Measurements from ENCODE around the gene JTB.

JTB gene

DNA sequence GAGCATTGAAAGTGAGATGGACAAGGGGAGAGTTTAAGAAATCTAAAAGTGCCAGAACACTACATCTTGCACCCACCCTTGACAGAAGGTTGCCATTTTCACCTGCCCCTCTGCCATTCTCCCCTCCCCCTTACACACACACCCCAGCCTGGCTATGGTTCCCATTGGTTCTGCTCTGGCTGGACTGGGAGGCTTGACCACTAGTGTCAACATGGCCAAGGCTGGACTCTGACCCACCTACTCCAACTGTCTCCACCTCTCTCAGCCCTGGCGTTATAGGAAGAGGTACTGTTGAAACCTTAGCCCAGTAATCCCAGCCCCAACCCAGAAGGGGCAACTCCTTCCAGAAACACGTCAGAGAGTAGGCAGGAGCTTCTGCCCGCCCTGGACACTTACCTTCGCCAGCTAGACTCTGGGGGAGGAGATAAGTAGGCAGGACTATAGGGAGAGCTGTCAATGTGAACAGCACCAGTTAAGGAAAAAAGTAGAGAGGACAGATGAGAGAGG lies 23.6 kb downstream of the JTB start:
- DNase-seq = no peak

DNA sequence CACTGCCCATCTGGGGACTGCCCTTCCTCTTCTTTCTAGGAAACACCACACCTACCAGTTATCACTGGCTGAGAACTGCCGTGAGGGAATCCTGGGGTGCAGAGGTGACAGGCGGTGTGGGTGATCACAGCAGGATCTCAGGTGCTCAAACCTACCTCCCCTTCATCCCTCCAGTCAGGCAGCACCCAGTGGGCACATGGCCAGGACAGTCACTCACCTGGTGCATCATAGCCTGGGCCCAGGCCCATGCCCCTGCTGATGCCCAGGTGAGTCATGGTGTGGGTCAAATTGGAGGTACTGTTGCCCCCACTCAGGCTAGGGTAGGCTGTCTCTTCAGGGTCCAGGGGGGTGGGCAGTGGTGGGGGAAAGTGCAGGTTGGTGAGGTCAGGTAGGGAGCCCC lies 25.7 kb downstream of the JTB start:
- no peak for DNase-seq

- DNase-seq = no peak
These were observed 26.3 kb downstream of the JTB start for GRCh38 chr1:153951183-153951582.

GRCh38 chr1:153946622-153947241 lies 30.7 kb downstream of the JTB start, which contains the start of gene DENND4B:
Gene DENND4B, minus strand, starts transcription at chr1:153946718. Its CDS starts 2,344 bp downstream, at chr1:153944374.
- DNase-seq = peak; percentile 91

DNA sequence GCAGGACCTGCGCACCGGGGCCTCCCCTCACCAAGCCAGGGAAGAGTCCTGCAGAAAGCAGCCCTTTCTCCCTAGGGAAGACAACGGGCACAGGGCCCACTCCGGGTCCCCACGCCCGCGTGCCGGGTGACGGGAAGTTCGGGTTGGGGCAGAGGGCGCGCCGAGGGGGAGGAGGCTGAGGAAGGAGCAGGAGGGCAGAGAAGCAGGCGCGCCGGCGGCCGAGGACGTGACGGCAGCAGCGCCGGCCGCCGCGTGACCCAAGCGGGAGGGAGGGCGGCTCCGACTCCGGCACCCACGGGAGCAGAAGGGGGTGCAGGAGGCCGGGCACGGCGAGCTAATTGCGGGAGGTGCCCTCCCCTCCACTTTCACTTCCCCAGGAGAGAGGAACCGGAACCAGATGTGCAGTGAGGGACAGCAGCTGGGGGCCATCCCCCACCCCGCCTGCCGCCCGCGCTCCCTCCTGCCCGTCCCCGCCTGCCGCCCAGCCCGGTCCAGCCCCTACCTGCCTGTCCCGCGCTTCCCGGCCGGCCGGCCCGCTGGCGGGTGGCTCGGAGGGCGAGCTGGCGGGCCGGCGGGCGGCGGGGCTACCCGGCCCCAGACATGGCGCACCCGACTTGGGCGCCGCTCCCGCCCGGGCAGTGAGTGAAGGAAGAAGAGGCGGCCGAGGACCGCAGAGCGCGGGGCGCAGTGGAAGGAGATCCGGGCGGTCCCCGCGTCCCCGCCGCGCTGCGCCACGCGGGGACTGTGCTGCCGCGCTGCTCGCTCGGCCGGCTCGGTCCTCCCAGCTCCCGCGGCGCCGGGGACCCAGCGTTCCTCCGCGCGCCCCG lies 31.5 kb downstream of the JTB start:
- peak; percentile 82 for DNase-seq

DNA sequence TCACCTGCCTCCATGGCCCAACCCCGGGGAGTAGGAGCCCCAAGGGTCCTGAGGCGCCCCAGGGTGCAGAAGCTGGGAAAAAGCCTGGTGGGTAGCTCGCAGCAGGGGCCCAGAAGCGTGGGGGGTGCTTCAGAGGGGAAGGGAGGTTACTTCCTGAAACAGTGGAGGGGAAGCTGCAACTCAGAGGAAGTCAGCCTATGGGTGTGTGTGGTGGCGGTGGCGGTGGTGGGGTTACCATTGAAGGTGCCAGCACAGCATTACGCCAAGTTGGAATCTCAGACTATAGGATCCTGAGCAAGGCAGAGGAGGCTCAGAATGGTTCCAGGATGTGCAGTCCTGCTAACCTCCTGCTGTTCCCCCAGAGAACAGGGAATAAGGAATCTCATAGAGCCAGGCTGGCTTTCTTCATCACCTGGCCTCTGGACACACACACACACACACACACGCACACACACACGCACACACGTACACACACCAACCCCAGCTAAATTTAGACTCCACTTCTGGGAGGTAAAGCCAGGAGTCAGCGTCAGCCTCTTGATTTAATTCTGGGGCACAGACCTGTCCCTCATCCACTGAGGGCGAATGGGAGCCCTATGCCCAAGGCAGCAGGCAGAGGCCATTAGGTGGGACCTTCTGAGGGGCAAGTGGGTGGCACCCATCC lies 32.2 kb downstream of the JTB start:
- DNase-seq = peak; percentile 86

- DNase-seq = no peak
These were observed 32.7 kb downstream of the JTB start for GRCh38 chr1:153944827-153945117.

- peak; percentile 38 for DNase-seq
These were observed 33.3 kb downstream of the JTB start for GRCh38 chr1:153944005-153944826.

- no peak for DNase-seq
These were observed 34.5 kb downstream of the JTB start for GRCh38 chr1:153942766-153943549.

GRCh38 chr1:153941826-153942725 lies 35.4 kb downstream of the JTB start:
- no peak for DNase-seq

GRCh38 chr1:153940756-153941155 lies 36.7 kb downstream of the JTB start:
- DNase-seq = no peak

DNA sequence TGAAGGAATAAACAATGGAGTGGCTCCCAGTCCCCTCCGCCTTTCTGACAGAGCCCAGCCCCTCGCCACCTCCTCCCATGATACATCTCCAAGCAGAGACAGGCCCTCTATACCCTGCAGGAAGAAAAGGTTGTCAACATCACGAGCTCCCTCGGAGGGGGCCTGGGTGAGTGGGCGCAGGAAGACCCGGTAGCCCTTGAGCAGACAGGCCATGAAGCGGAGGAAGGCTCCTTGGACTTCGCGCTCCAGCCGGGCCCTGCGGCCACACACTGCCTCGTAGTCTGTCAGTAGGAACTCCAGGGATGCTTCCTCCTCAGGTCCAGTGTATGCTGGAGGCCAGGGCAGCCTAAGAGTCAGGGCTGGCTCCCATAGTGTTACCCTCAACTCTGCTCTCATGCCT lies 38.0 kb downstream of the JTB start:
- no peak for DNase-seq

DNA sequence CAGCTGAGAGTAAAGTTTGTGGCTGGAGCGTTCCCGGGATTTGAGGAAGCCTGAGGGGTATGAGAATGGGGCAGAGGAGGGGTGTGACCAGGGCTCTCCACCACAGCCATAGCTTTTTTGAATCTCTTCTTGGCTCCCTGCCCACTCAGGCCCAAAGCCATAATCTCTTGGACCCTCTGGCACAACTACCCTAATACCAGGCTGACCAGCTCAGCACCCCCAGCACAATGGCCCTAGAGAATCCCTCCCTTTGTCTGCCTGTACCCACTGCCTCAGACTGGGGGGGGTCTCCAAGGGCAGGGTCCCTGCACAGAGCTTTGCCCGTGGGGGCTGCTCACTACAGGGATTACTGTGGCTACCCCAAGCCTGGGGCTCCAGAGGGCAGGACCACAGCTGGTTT lies 38.5 kb downstream of the JTB start:
- no peak for DNase-seq

- no peak for DNase-seq
These were observed 40.1 kb downstream of the JTB start for GRCh38 chr1:153937331-153937730.

DNA sequence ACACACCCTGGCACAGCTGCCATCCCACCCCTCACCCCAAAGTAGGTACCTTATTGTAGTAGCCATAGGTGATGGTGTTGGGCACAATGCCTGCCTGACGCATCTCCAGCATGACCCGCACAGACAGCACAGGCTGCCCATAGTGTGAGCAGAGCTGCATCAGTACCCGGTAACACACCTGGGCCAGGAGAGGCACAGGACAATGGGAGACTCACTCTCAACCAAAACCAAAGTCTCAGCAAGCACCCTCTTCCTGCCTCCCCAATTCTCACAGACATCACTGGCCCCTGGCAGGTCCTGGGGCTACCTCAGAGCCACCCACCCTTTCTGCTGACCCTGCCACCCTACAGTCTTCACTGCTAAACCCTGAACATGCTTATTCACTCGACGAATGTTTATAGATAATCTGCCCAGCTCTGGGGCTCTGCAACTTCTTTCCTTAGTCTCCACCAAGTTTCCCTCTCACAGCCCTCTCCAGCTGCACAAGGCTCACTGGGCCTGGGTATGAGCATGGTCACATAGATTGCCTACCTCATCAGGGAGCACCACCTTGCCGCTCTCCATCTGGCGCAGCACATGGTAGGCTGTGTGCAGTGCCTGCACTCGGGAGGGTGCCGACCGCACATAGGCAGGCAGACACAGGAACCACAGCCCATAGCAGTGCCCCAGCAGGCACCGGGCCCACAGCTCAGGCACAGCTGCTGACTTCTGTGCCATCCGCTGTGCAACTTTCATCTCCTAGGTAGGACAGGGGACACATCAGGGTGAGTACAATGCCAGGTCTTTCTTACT lies 41.3 kb downstream of the JTB start:
- no peak for DNase-seq

DNA sequence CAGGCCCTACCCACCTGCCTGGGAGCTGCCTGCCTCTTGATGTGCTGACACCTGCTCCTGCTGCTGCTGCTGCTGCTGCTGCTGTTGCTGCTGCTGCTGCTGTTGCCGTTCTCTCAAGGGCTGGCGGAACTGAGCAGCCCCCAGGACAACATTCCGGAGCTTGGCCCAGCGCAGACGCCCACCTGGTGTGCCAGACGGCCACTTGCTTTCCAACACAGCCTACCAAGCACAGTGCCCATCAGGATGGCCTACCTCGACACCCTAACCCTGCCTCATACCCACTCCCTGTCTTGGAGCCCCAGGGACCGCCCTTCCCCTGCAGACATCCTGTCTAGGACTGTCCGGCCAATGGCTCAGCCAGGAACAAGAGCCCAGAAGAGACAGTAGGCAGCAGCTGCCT lies 42.7 kb downstream of the JTB start:
- no peak for DNase-seq

- DNase-seq = no peak
These were observed 43.5 kb downstream of the JTB start for GRCh38 chr1:153933955-153934354.

- no peak for DNase-seq
These were observed 44.0 kb downstream of the JTB start for GRCh38 chr1:153933430-153933829.

GRCh38 chr1:153932156-153933131 lies 45.0 kb downstream of the JTB start:
- no peak for DNase-seq
